Endothelial cell of umbilical vein (primary cell): ENCODE data around the gene NSG2. TPM values are rescaled to one million over a fixed set of nuclear protein-coding genes. Genes with fewer than 3 reads are reported as not detected.

Experiments used
- BruUV-seq: library from RNA; stranded (reverse); fragments of 400-500 nt; replicated peaks from 2 replicates; lab custom pipeline; 2021; lab: Mats Ljungman, UMichigan
- CTCF ChIA-PET: fragments of 300-600, 350-600 bp; sonication (Branson Sonifier 250); formaldehyde crosslinking; loops from one replicate; lab custom pipeline; 2021; ENCODE audit warnings: antibody characterized with exemption, inconsistent platforms; lab: Charles Lee
- POLR2A ChIA-PET: fragments of 300-600, 350-600 bp; sonication (Branson Sonifier 250); formaldehyde crosslinking; loops from one replicate; lab custom pipeline; 2021; ENCODE audit warnings: antibody characterized with exemption, inconsistent platforms; lab: Charles Lee
- DNase-seq: peaks from one replicate; pipeline ENCODE4 v3.0.0-alpha.2; 2011; ENCODE audit warnings: low read depth, low spot score
- FAIRE-seq: peaks from 2 replicates; lab custom pipeline; 2011; peaks lifted over from hg19 to GRCh38; lab: Jason Lieb, UNC
- H2AFZ ChIP-seq: 2 replicates; pipeline ENCODE4 v1.6.0; 2012; ENCODE audit warnings: low read depth, low read length, control low read depth, inconsistent platforms
- H3K27ac ChIP-seq: 2 replicates; pipeline ENCODE4 v1.5.1; 2011; ENCODE audit warnings: low read depth, mild to moderate bottlenecking, control low read depth, low read length, moderate library complexity; ENCODE audit not compliant: insufficient read depth
- H3K27me3 ChIP-seq, 2 experiments: 2 replicates each; pipeline versions ENCODE4 v1.6.0 to v1.6.1; 2011; ENCODE audit warnings: low read length in 2 of 2, mixed read lengths in 1 of 2; ENCODE audit not compliant: control insufficient read depth in 2 of 2, insufficient read depth in 2 of 2
- H3K36me3 ChIP-seq, 2 experiments: 2 replicates in 1 of 2; 3 replicates in 1 of 2; pipeline ENCODE4 v1.5.1; 2011; ENCODE audit warnings: low read length in 2 of 2, mild to moderate bottlenecking in 1 of 2, moderate library complexity in 1 of 2; ENCODE audit not compliant: control insufficient read depth in 2 of 2, insufficient read depth in 2 of 2; ENCODE audit errors: extremely low read depth in 1 of 2
- H3K4me1 ChIP-seq: 3 replicates; pipeline ENCODE4 v1.5.1; 2011; ENCODE audit warnings: mild to moderate bottlenecking, low read length; ENCODE audit not compliant: control insufficient read depth, insufficient read depth; ENCODE audit errors: extremely low read depth
- H3K4me2 ChIP-seq: 2 replicates; pipeline ENCODE4 v1.6.1; 2011; ENCODE audit warnings: low read length, control low read depth, mixed read lengths; ENCODE audit not compliant: insufficient read depth
- H3K4me3 ChIP-seq, 3 experiments: fragments of 200-600 bp in 1 of 3; sonication (generic), shearing (Covaris generic) in 1 of 3; replicated peaks in 1 of 3; 2 replicates each; pipeline ENCODE4 v1.5.1; 2011 to 2016; ENCODE audit warnings: control low read depth in 3 of 3, low read length in 3 of 3, mild to moderate bottlenecking in 2 of 3, inconsistent platforms in 1 of 3, low read depth in 1 of 3, moderate library complexity in 1 of 3; ENCODE audit not compliant: insufficient read depth in 1 of 3
- H3K79me2 ChIP-seq: 2 replicates; pipeline ENCODE4 v1.6.0; 2012; ENCODE audit warnings: low read length, inconsistent platforms; ENCODE audit not compliant: control insufficient read depth, insufficient read depth
- H3K9ac ChIP-seq: replicated peaks from 2 replicates; pipeline ENCODE3; 2011; ENCODE audit warnings: low read length, control low read depth; ENCODE audit not compliant: insufficient read depth; ENCODE audit errors: extremely low read depth
- H3K9me1 ChIP-seq: replicated peaks from 3 replicates; pipeline ENCODE4 v1.6.0; 2011; ENCODE audit warnings: mild to moderate bottlenecking, low read length; ENCODE audit not compliant: control insufficient read depth, insufficient read depth; ENCODE audit errors: extremely low read depth
- H3K9me3 ChIP-seq: replicated peaks from 2 replicates; pipeline ENCODE4 v1.5.1; 2012; ENCODE audit warnings: low read length, inconsistent platforms; ENCODE audit not compliant: control insufficient read depth, insufficient read depth
- H4K20me1 ChIP-seq: replicated peaks from 2 replicates; pipeline ENCODE3; 2011; ENCODE audit warnings: mild to moderate bottlenecking, low read length; ENCODE audit not compliant: control insufficient read depth, insufficient read depth; ENCODE audit errors: extremely low read depth
- EZH2 ChIP-seq: IDR thresholded peaks from 2 replicates; pipeline ENCODE4 v1.6.1; 2012; ENCODE audit warnings: borderline replicate concordance, low read depth, mild to moderate bottlenecking, moderate library complexity, low read length, inconsistent platforms; ENCODE audit not compliant: severe bottlenecking
- FOS ChIP-seq: IDR thresholded peaks from 2 replicates; pipeline ENCODE4 v1.6.1; 2011; ENCODE audit warnings: mild to moderate bottlenecking, low read length, moderate library complexity, borderline replicate concordance; ENCODE audit not compliant: insufficient read depth
- GATA2 ChIP-seq: IDR thresholded peaks from 2 replicates; pipeline ENCODE4 v1.7.0; 2011; ENCODE audit warnings: low read depth, mild to moderate bottlenecking, moderate library complexity, mixed read lengths, low read length; ENCODE audit not compliant: insufficient read length, insufficient read depth
- JUN ChIP-seq: IDR thresholded peaks from 2 replicates; pipeline ENCODE4 v1.6.1; 2011; ENCODE audit warnings: borderline replicate concordance, low read depth; ENCODE audit not compliant: insufficient read length, insufficient read depth
- MYC ChIP-seq: IDR thresholded peaks from one replicate; pipeline ENCODE4 v1.6.1; 2011; ENCODE audit warnings: mild to moderate bottlenecking, low read depth, low read length
- POLR2A ChIP-seq: IDR thresholded peaks from 2 replicates; pipeline ENCODE4 v1.6.1; 2012; ENCODE audit warnings: low read depth, mild to moderate bottlenecking, control low read depth, low read length
- POLR2AphosphoS5 ChIP-seq: IDR thresholded peaks from 2 replicates; pipeline ENCODE4 v1.6.1; 2012; ENCODE audit warnings: low read depth, mild to moderate bottlenecking, control low read depth, low read length, moderate library complexity; ENCODE audit not compliant: insufficient read depth
- dilution Hi-C: fragments of 300-500 bp; cut with MboI; formaldehyde crosslinking; loops from one replicate; pipeline ENCODE4 v1.15.0; 2019; ENCODE audit warnings: low sequenced_read_pairs; ENCODE audit not compliant: extremely low pct_ligation_motif_present
- intact Hi-C: fragments of 100-400 bp; cut with micrococcal nuclease; formaldehyde crosslinking; loops from one replicate; pipeline ENCODE4 v1.10.0; 2022
- polyA plus RNA-seq, 4 experiments: library from polyadenylated mRNA; depleted of rRNA in 3 of 4; stranded (reverse) in 3 of 4; unstranded in 1 of 4; fragments of >200 nt; gene quantifications; 2 replicates each; pipeline versions ENCODE4 v1.2.1 to v1.2.3, GENCODE V29; 2011 to 2012; ENCODE audit warnings: missing spikeins in 1 of 4
- total RNA-seq: library from RNA; stranded (reverse); gene quantifications from 2 replicates; pipeline ENCODE4 v1.2.3, GENCODE V29; 2021
- TF ChIP-seq, protein P1 (sequence below): IDR thresholded peaks from 2 replicates; pipeline ENCODE4 v1.6.1; 2011; ENCODE audit not compliant: insufficient read depth, insufficient read length
- TF ChIP-seq, protein P2 (sequence below), 2 donors: IDR thresholded peaks; 1 replicate in 1 of 2; 2 replicates in 1 of 2; pipeline ENCODE4 v1.5.1; 2011; ENCODE audit warnings: low read length in 2 of 2, mild to moderate bottlenecking in 2 of 2, moderate library complexity in 2 of 2, control low read depth in 1 of 2, inconsistent platforms in 1 of 2, low read depth in 1 of 2; ENCODE audit not compliant: insufficient read depth in 1 of 2; ENCODE audit errors: extremely low read depth in 1 of 2

The NSG2 gene
- total and polyA plus RNA-seq, 2 donors (not counting 3 experiments of a cell fraction or from before 2014, with no cell fraction given): not detected

DNA sequence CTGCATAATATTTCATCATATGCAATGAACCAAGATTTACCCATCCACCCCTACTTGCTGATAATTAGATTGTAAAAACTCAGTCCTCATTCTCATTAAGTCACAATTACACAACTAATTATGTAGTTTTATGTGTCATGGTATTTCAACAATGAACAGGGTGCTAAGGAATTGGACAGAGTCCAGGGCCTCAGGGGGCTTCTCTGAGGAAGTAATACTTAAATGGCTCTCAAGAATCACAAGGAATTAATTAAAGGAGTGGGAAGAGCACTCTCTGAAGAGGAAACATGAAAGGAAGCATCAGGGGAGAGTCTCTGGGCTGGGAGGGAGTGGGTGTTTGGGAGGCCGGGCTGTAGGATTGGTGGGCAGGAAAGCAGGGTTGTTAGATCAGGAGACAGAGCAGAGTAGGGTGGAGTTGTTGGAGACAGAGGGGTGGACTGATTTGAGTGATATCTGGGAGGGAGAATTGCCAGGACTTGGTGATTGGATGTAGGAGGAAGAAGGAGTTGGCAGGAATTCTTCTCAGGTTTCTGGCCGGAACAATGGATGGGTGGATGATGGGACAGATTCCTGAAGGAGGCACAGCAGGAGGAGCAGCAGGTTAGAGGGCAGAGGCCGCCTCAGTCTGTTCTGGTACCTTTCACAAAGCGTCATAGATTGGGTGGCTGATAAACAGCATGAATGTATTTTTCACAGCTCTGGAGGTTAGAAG lies 23.0 kb upstream of the NSG2 start:
- H3K9ac ChIP-seq: no peak overlapping the region
- no peaks in the 10 kb centered on the region for H3K9me3 ChIP-seq
- intact Hi-C loops (no loop called here), dilution Hi-C loops (no loop called here)
- H4K20me1 ChIP-seq: no peaks in the 10 kb centered on the region
- no peak overlapping the region for H3K4me3 ChIP-seq
- no peak overlapping the region for H2AFZ ChIP-seq
- no peaks in the 10 kb centered on the region for H3K36me3 ChIP-seq
- no peak overlapping the region for H3K27ac ChIP-seq
- DNase-seq: no peak
- POLR2A ChIA-PET: no interaction called here
- no peaks in the 10 kb centered on the region for H3K9me1 ChIP-seq
- no peak for TF ChIP-seq EZH2
- TF ChIP-seq FOS: no peak
- TF ChIP-seq JUN: no peak
- TF ChIP-seq GATA2: no peak
- TF ChIP-seq MYC: no peak
- no peak for TF ChIP-seq POLR2AphosphoS5
- no peak for TF ChIP-seq POLR2A
- TF ChIP-seq, protein P1, sequence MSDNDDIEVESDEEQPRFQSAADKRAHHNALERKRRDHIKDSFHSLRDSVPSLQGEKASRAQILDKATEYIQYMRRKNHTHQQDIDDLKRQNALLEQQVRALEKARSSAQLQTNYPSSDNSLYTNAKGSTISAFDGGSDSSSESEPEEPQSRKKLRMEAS: no peak
- TF ChIP-seq, protein P2, sequence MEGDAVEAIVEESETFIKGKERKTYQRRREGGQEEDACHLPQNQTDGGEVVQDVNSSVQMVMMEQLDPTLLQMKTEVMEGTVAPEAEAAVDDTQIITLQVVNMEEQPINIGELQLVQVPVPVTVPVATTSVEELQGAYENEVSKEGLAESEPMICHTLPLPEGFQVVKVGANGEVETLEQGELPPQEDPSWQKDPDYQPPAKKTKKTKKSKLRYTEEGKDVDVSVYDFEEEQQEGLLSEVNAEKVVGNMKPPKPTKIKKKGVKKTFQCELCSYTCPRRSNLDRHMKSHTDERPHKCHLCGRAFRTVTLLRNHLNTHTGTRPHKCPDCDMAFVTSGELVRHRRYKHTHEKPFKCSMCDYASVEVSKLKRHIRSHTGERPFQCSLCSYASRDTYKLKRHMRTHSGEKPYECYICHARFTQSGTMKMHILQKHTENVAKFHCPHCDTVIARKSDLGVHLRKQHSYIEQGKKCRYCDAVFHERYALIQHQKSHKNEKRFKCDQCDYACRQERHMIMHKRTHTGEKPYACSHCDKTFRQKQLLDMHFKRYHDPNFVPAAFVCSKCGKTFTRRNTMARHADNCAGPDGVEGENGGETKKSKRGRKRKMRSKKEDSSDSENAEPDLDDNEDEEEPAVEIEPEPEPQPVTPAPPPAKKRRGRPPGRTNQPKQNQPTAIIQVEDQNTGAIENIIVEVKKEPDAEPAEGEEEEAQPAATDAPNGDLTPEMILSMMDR (IDR thresholded peaks at IDR 0.05; ENCODE audit: extremely low read depth in 1 of 2, insufficient read depth in 1 of 2, low read depth in 1 of 2, low read length in 2 of 2): no peak
- CTCF ChIA-PET: no interaction called here
- H3K4me1 ChIP-seq: no peaks in the 10 kb centered on the region
- no peak for FAIRE-seq
- no peak overlapping the region for H3K4me2 ChIP-seq
- H3K27me3 ChIP-seq: no peaks in the 10 kb centered on the region
- no peaks in the 10 kb centered on the region for H3K79me2 ChIP-seq
- no TSS peak for BruUV-seq
